CD14-positive monocyte (primary cell): ENCODE measurements around the gene JARID2. TPM values are rescaled to one million over a fixed set of nuclear protein-coding genes. Genes with fewer than 3 reads are reported as not detected.

ENCODE experiments used
- DNase-seq, 3 donors: peaks; one replicate each; pipeline ENCODE4 v3.0.0-alpha.2; 2011 to 2022
- H2AFZ ChIP-seq: 2 replicates; pipeline ENCODE4 v1.6.0; 2012; ENCODE audit warnings: mild to moderate bottlenecking, low read depth, low read length, inconsistent platforms; ENCODE audit not compliant: insufficient read depth, poor library complexity, severe bottlenecking
- H3K27ac ChIP-seq, 2 donors: 1 replicate in 1 of 2; 2 replicates in 1 of 2; pipeline ENCODE4 v1.5.1; 2012 to 2013; ENCODE audit warnings: low read length in 2 of 2, control low read depth in 1 of 2, inconsistent platforms in 1 of 2, low read depth in 1 of 2, mild to moderate bottlenecking in 1 of 2
- H3K27me3 ChIP-seq, 2 donors: one replicate each; pipeline versions ENCODE4 v1.6.0 to v1.6.1; 2011 to 2013; ENCODE audit warnings: low read length in 2 of 2; ENCODE audit not compliant: control insufficient read depth in 2 of 2, insufficient read depth in 2 of 2
- H3K36me3 ChIP-seq, 2 donors: replicated peaks in 1 of 2; 1 replicate in 1 of 2; 2 replicates in 1 of 2; pipeline versions ENCODE4 v1.5.1 to v1.6.1; 2012 to 2013; ENCODE audit warnings: low read length in 2 of 2, control low read depth in 1 of 2, inconsistent platforms in 1 of 2, mild to moderate bottlenecking in 1 of 2; ENCODE audit not compliant: insufficient read depth in 2 of 2, control insufficient read depth in 1 of 2
- H3K4me1 ChIP-seq, 2 donors: 1 replicate in 1 of 2; 2 replicates in 1 of 2; pipeline versions ENCODE4 v1.5.1 to v1.6.1; 2012 to 2013; ENCODE audit warnings: low read length in 2 of 2, control low read depth in 1 of 2, inconsistent platforms in 1 of 2, mild to moderate bottlenecking in 1 of 2, moderate library complexity in 1 of 2; ENCODE audit not compliant: insufficient read depth in 2 of 2, control insufficient read depth in 1 of 2
- H3K4me2 ChIP-seq: replicated peaks from 2 replicates; pipeline ENCODE3; 2012; ENCODE audit warnings: low read length, moderate library complexity, mild to moderate bottlenecking; ENCODE audit not compliant: poor library complexity, severe bottlenecking; ENCODE audit errors: extremely low read depth
- H3K4me3 ChIP-seq, 3 experiments: fragments of 200-600 bp in 1 of 3; sonication (generic) in 1 of 3; replicated peaks in 1 of 3; 1 replicate in 2 of 3; 2 replicates in 1 of 3; pipeline ENCODE4 v1.5.1; 2011 to 2013; ENCODE audit warnings: low read length in 3 of 3, mild to moderate bottlenecking in 3 of 3, control low read depth in 2 of 3, low read depth in 2 of 3, inconsistent platforms in 1 of 3, moderate library complexity in 1 of 3
- H3K79me2 ChIP-seq: 2 replicates; pipeline ENCODE4 v1.6.0; 2012; ENCODE audit warnings: mild to moderate bottlenecking, control low read depth, inconsistent platforms, low read length, moderate library complexity; ENCODE audit not compliant: insufficient read depth
- H3K9ac ChIP-seq: 2 replicates; pipeline ENCODE4 v1.6.0; 2017; ENCODE audit warnings: low read length, mild to moderate bottlenecking; ENCODE audit not compliant: insufficient read depth, poor library complexity, severe bottlenecking
- H3K9me3 ChIP-seq, 2 donors: replicated peaks in 1 of 2; 1 replicate in 1 of 2; 2 replicates in 1 of 2; pipeline versions ENCODE4 v1.5.1 to v1.6.1; 2012 to 2013; ENCODE audit warnings: low read length in 2 of 2, control low read depth in 1 of 2; ENCODE audit not compliant: control insufficient read depth in 1 of 2, insufficient read depth in 1 of 2
- H4K20me1 ChIP-seq: 2 replicates; pipeline ENCODE4 v1.6.0; 2012; ENCODE audit warnings: mild to moderate bottlenecking, low read length, control low read depth, moderate library complexity; ENCODE audit not compliant: insufficient read depth
- H3K27ac Mint-ChIP-seq, 7 donors: one replicate each; pipeline ENCODE4 v1.8.0; 2020; ENCODE audit warnings: mild to moderate bottlenecking in 7 of 7, mixed read lengths in 7 of 7, moderate library complexity in 6 of 7, inconsistent platforms in 2 of 7
- H3K27me3 Mint-ChIP-seq, 3 donors: one replicate each; pipeline ENCODE4 v1.8.0; 2021 to 2022; ENCODE audit warnings: low read depth in 3 of 3, mild to moderate bottlenecking in 3 of 3, mixed read lengths in 3 of 3, moderate library complexity in 3 of 3, inconsistent platforms in 1 of 3
- H3K36me3 Mint-ChIP-seq, 2 donors: one replicate each; pipeline ENCODE4 v1.8.0; 2020; ENCODE audit warnings: mixed read lengths in 2 of 2, inconsistent platforms in 1 of 2, mild to moderate bottlenecking in 1 of 2
- H3K4me1 Mint-ChIP-seq: one replicate; pipeline ENCODE4 v1.8.0; 2020; ENCODE audit warnings: mild to moderate bottlenecking, mixed read lengths
- H3K4me3 Mint-ChIP-seq, 2 donors: one replicate each; pipeline ENCODE4 v1.8.0; 2020; ENCODE audit warnings: mild to moderate bottlenecking in 2 of 2, mixed read lengths in 2 of 2, moderate library complexity in 1 of 2
- H3K9me3 Mint-ChIP-seq, 7 donors: one replicate each; pipeline ENCODE4 v1.8.0; 2020 to 2022; ENCODE audit warnings: mixed read lengths in 7 of 7, mild to moderate bottlenecking in 6 of 7, moderate library complexity in 6 of 7, inconsistent platforms in 2 of 7
- WGBS: methylation state at CpG from one replicate; pipeline ENCODE4 v1.1.5; 2013; ENCODE audit warnings: missing lambda C conversion rate; ENCODE audit not compliant: insufficient coverage; 5-methylcytosine and 5-hydroxymethylcytosine counted together
- intact Hi-C, 2 donors: fragments of 100-400 bp; cut with micrococcal nuclease; formaldehyde crosslinking; loops; one replicate each; pipeline versions ENCODE4 v1.15.0 to v1.15.1; 2023
- polyA plus RNA-seq, 3 donors: library from polyadenylated mRNA; depleted of rRNA in 1 of 3; unstranded in 2 of 3; stranded (reverse) in 1 of 3; fragments of 300-500 nt in 2 of 3; fragments of >200 nt in 1 of 3; fragmentation: Illumina TruSeq in 2 of 3; gene quantifications; 1 replicate in 2 of 3; 2 replicates in 1 of 3; pipeline ENCODE4 v1.2.3, GENCODE V29; 2012 to 2021
- TF ChIP-seq, protein P1 (sequence below): fragments of 200-600 bp; IDR thresholded peaks from one replicate; pipeline ENCODE4 v1.8.0; 2022; ENCODE audit warnings: antibody characterized with exemption, mild to moderate bottlenecking

The JARID2 gene
- polyA plus RNA-seq, 3 donors = 6.8 to 17.5 (median 12.5) TPM

DNA sequence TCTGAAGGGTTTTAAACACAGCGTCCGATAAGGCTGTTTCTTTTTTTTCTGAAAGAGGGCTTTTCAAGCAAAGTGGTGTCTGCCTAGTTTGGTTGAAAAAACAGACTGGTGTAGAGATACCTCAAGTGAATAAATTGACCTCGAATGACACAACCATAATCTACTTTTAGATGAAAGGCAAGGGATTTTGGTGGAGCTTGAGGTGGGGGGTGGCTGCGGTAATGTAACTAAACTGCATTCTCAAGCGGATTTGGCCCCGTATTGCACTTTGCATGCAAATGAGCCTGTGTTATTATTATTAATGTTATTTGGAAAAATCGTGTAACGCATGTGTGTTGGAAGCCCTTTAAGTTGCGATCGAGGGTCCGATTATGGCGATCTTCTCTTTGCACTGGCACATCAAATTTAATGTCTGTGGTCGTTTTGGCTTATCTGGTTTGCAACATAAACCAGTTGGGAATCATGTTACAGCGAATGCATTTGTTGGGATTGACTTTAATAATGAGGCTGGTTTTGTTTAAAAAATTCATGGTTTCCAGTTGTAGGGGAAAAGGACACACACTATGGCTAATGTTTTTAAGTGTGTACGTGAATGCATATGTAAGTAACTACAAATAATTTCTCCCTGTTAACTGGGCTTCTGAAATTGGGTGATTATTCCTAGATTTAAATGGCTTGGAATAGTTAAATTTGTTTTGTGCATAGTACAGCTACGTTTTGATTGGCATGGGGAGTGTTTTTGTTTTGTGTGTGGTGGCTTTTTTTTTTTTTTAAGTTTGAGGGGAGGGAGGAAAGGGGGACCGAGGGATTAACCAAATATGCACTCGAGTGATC is 1.0 kb downstream of the JARID2 start:
- Histone ChIP-seq H3K4me3 (peak overlapping the region; percentile 90 to 100 (median 98)), H2AFZ (no peak overlapping the region), H3K36me3 (no peaks in the 10 kb centered on the region), H3K27me3 (no peaks in the 10 kb centered on the region), H3K9me3 (no peaks in the 10 kb centered on the region), H3K27ac (peak overlapping the region in 1 of 2 donors; percentile 90), H3K79me2 (peaks cover 64% of the 10 kb centered on the region), H4K20me1 (peaks cover 54% of the 10 kb centered on the region), H3K4me1 (peaks cover 44 to 57% of the 10 kb centered on the region in 2 donors), H3K4me2 (peak overlapping the region; percentile 84), H3K9ac (peak overlapping the region; percentile 92)
- H3K27ac Mint-ChIP-seq = peak overlapping the region; percentile 96 to 99 (median 98)
- H3K9me3 Mint-ChIP-seq = peaks cover 0 to 2% (median 0%) of the 10 kb centered on the region in 7 donors
- H3K4me1 Mint-ChIP-seq = peaks cover 38% of the 10 kb centered on the region
- no peak for DNase-seq
- peaks cover 10 to 27% of the 10 kb centered on the region in 2 donors for H3K36me3 Mint-ChIP-seq
- 2% methylated on average over 11 of the region's 18 CpGs for WGBS
- H3K4me3 Mint-ChIP-seq = peak overlapping the region; percentile 99 to 100
- TF ChIP-seq, protein P1, sequence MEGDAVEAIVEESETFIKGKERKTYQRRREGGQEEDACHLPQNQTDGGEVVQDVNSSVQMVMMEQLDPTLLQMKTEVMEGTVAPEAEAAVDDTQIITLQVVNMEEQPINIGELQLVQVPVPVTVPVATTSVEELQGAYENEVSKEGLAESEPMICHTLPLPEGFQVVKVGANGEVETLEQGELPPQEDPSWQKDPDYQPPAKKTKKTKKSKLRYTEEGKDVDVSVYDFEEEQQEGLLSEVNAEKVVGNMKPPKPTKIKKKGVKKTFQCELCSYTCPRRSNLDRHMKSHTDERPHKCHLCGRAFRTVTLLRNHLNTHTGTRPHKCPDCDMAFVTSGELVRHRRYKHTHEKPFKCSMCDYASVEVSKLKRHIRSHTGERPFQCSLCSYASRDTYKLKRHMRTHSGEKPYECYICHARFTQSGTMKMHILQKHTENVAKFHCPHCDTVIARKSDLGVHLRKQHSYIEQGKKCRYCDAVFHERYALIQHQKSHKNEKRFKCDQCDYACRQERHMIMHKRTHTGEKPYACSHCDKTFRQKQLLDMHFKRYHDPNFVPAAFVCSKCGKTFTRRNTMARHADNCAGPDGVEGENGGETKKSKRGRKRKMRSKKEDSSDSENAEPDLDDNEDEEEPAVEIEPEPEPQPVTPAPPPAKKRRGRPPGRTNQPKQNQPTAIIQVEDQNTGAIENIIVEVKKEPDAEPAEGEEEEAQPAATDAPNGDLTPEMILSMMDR = no peak
- intact Hi-C loops = loop anchor here (5.0 kb wide), 4 partner anchors 40 to 515 kb away; no protein-coding TSS in a partner anchor
- no peaks in the 10 kb centered on the region for H3K27me3 Mint-ChIP-seq

DNA sequence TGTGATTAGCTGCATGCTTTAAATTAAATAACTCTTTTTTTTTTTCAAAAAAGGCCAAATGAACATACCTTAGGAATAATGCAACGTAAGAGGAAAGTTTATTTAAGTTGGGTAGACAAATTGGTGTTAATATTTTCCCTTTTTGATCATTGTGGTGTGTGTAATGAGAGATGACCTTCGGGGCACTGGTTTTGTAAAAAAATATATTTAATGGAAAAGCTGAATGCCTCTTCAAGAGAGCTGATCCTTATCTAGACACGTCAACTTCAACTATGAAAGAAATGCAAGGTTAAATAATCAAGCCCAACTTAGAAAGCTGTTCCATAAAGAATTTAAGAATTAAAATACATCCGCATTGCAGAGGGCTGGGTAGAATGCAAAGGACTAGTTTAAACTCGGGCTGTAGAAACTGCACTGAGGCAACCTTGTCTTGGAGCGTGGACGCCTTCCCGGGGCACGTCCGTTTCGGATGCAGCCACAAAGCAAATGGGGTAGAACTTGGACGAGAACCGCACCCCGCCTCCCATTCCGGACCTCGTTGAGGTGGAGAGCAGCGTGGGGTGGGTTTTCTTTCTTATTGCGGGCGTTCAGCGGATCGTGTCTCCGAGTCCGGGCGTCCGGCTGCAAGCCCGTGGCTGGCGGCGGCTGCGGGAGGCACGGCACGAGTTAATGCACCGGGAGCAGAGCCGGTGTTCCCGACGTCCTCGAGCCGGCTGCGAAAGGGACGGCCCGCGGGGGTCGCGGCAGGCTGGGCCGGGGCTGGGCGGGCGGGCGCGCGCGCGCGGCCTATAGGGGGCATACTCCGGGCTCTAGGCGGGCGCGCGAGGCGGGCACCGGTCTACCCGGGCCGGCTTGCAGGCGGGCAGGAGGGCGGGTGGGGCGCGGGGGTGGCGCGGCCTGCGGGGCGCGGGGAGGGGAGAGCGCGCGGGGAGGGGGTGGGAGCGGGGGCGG is 1.9 kb downstream of the JARID2 start:
- Mint-ChIP-seq H3K27me3 (no peaks in the 10 kb centered on the region), H3K36me3 (peaks cover 12 to 34% of the 10 kb centered on the region in 2 donors), H3K9me3 (peaks cover 0 to 2% (median 0%) of the 10 kb centered on the region in 7 donors), H3K4me3 (peak overlapping the region; percentile 99 to 100), H3K4me1 (peaks cover 45% of the 10 kb centered on the region), H3K27ac (peak overlapping the region; percentile 95 to 99 (median 98))
- TF ChIP-seq, protein P1 = peak; percentile 31
- H2AFZ ChIP-seq = no peak overlapping the region
- peak overlapping the region; percentile 84 for H3K4me2 ChIP-seq
- peak overlapping the region; percentile 90 to 100 (median 98) for H3K4me3 ChIP-seq
- H3K79me2 ChIP-seq = peaks cover 72% of the 10 kb centered on the region
- no peaks in the 10 kb centered on the region for H3K9me3 ChIP-seq
- peak overlapping the region; percentile 92 for H3K9ac ChIP-seq
- 0% methylated on average over 50 of the region's 75 CpGs for WGBS
- H3K36me3 ChIP-seq = no peaks in the 10 kb centered on the region
- H3K27me3 ChIP-seq = no peaks in the 10 kb centered on the region
- H4K20me1 ChIP-seq = peaks cover 63% of the 10 kb centered on the region
- DNase-seq = peak; percentile 33 to 48 (median 45)
- intact Hi-C loops = loop anchor here (5.0 kb wide), 4 partner anchors 40 to 515 kb away; no protein-coding TSS in a partner anchor
- peak overlapping the region; percentile 90 to 94 for H3K27ac ChIP-seq
- peaks cover 52 to 56% of the 10 kb centered on the region in 2 donors for H3K4me1 ChIP-seq
